GM12873 (cell line): Measurements from ENCODE around the gene PTPRC.

Experiments used
- CTCF ChIP-seq: IDR thresholded peaks from 2 replicates; pipeline ENCODE4 v1.5.1; 2012; ENCODE audit warnings: low read depth, mild to moderate bottlenecking, moderate library complexity, low read length, control low read depth; ENCODE audit not compliant: insufficient read depth; ENCODE audit errors: missing control alignments

Gene PTPRC

GRCh38 chr1:198771563-198772153, 132.8 kb downstream of the PTPRC start:
- peak; percentile 36 for TF ChIP-seq CTCF

GRCh38 chr1:198772626-198773025, 133.8 kb downstream of the PTPRC start:
- TF ChIP-seq CTCF, result no peak

- no peak for TF ChIP-seq CTCF
These were observed 134.2 kb downstream of the PTPRC start for GRCh38 chr1:198773030-198773429.

- no peak for TF ChIP-seq CTCF
These were observed 134.7 kb downstream of the PTPRC start for GRCh38 chr1:198773523-198773922.

GRCh38 chr1:198774421-198774820, 135.6 kb downstream of the PTPRC start:
- no peak for TF ChIP-seq CTCF

GRCh38 chr1:198775606-198776005, 136.8 kb downstream of the PTPRC start:
- TF ChIP-seq CTCF, result no peak

- no peak for TF ChIP-seq CTCF
These were observed 137.8 kb downstream of the PTPRC start for GRCh38 chr1:198776602-198777029.
